Activated CD8-positive, alpha-beta memory T cell treated with anti-CD3 and anti-CD28 coated beads, Interleukin-2, amount 10 ng/mL, durations not matched to agents 7 days and 5 days (primary cell): Measurements from ENCODE around the gene GBP3. TPM values are rescaled to one million over a fixed set of nuclear protein-coding genes. Genes with fewer than 3 reads are reported as not detected.
"Not testable (repeated sequence)": the region's sequence is repeated elsewhere in the genome, so short reads cannot be mapped to it uniquely, and the experiment has no call there.

Experiments used
- ATAC-seq: fragments of 150-1000 bp; cut with Tn5 transposase; one replicate; pipeline ENCODE4 v1.10.0; 2021; ENCODE audit warnings: moderate library complexity
- CTCF ChIA-PET: fragments of 350-600 bp; sonication (Branson Sonifier 250); formaldehyde crosslinking; loops from one replicate; lab custom pipeline; 2021; ENCODE audit warnings: antibody characterized with exemption; lab: Charles Lee
- DNase-seq: peaks from one replicate; pipeline ENCODE4 v3.0.0-alpha.2; 2020
- H3K27ac Mint-ChIP-seq: one replicate; pipeline ENCODE4 v1.8.0; 2021; ENCODE audit warnings: mild to moderate bottlenecking, mixed read lengths
- H3K27me3 Mint-ChIP-seq: one replicate; pipeline ENCODE4 v1.8.0; 2021; ENCODE audit warnings: mixed read lengths
- H3K36me3 Mint-ChIP-seq: one replicate; pipeline ENCODE4 v1.8.0; 2021; ENCODE audit warnings: mild to moderate bottlenecking, mixed read lengths
- H3K4me1 Mint-ChIP-seq: one replicate; pipeline ENCODE4 v1.8.0; 2021; ENCODE audit warnings: mixed read lengths
- H3K4me3 Mint-ChIP-seq: one replicate; pipeline ENCODE4 v1.8.0; 2021; ENCODE audit warnings: mild to moderate bottlenecking, moderate library complexity, mixed read lengths
- H3K9me3 Mint-ChIP-seq: one replicate; pipeline ENCODE4 v1.8.0; 2022; ENCODE audit warnings: low read depth, mixed read lengths
- total RNA-seq, 2 experiments: library from RNA; stranded (reverse); gene quantifications; one replicate each; pipeline ENCODE4 v1.2.3, GENCODE V29; 2021

Gene GBP3
- total RNA-seq, 2 experiments from 2014 or later: 32.0 to 38.6 TPM

DNA sequence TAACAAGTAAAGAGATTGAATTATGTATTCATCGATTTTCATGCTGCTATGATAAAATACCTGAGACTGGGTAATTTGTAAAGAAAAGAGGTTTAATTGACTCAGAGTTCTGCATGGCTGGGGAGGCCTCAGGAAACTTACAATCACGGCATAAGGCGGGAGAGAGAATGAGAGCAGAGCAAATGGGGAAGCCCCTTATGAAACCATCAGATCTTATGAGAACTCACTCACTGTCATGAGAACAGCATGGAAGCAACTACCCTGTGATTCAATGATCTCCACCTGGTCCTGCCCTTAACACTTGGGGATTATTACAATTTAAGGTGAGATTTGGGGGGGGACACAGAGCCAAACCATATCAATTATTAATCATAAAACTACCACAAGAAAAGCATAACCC is 3.3 kb upstream of the GBP3 start:
- peaks cover 42% of the 10 kb centered on the region for H3K36me3 Mint-ChIP-seq
- H3K27me3 Mint-ChIP-seq: no peaks in the 10 kb centered on the region
- CTCF ChIA-PET: no interaction called here
- DNase-seq (no peak), ATAC-seq (no peak)
- H3K4me1 Mint-ChIP-seq: peaks cover 26% of the 10 kb centered on the region
- no peak overlapping the region for H3K27ac Mint-ChIP-seq
- no peak overlapping the region for H3K4me3 Mint-ChIP-seq
- peaks cover 14% of the 10 kb centered on the region for H3K9me3 Mint-ChIP-seq

DNA sequence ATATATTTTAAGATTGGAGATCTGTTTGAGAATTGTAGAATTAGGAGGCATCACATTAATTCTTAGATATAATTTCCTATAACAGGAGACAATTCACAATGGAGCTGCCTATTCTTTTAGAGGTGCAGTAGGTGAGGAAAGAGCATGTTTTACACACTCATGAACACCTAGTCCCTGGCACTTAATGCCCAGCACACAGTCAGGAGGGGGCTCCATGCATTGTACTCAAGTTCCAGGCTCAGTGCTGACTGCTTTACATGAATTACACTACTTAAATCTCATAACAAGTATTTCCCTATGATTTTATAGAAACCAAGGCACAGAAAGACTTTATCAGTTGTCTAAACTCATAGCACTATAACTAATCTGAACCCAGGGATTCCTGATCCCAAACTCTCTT is 360 bp upstream of the GBP3 start:
- Mint-ChIP-seq H3K9me3 (peaks cover 9% of the 10 kb centered on the region), H3K36me3 (peaks cover 57% of the 10 kb centered on the region), H3K4me1 (peaks cover 38% of the 10 kb centered on the region), H3K27me3 (no peaks in the 10 kb centered on the region), H3K4me3 (peak overlapping the region; percentile 87), H3K27ac (peak overlapping the region; percentile 85)
- CTCF ChIA-PET: interaction anchor here (0.8 to 2.6 kb wide), 7 partner anchors 14 to 431 kb away, joined by 3 to 10 read pairs (median 7); partner anchors contain the start of gene GBP1
- ATAC-seq (peak; percentile 20), DNase-seq (no peak)

DNA sequence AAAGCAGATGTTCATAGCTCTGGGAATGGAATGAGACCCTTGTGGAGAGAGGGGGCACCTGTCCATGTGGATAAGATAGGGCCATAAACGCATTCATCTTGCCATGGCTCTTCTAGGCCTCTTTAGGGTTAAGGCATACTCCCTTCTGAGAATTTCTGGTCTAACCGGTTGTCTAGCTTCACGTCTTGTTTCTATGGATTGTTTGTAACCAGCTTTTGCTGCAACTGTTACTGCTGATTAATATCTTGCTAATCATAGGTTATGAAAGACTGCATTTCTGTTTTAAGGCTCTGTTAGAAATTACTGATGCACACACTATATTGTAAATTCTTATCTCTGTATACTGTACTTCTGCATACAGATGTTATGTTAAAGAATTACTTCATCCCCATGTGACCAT is 4.3 kb downstream of the GBP3 start:
- H3K27me3 Mint-ChIP-seq, ATAC-seq, DNase-seq, H3K4me3 Mint-ChIP-seq, H3K9me3 Mint-ChIP-seq, CTCF ChIA-PET, H3K27ac Mint-ChIP-seq: not testable (repeated sequence)
- peaks cover 82% of the 10 kb centered on the region for H3K36me3 Mint-ChIP-seq
- H3K4me1 Mint-ChIP-seq: peaks cover 49% of the 10 kb centered on the region

DNA sequence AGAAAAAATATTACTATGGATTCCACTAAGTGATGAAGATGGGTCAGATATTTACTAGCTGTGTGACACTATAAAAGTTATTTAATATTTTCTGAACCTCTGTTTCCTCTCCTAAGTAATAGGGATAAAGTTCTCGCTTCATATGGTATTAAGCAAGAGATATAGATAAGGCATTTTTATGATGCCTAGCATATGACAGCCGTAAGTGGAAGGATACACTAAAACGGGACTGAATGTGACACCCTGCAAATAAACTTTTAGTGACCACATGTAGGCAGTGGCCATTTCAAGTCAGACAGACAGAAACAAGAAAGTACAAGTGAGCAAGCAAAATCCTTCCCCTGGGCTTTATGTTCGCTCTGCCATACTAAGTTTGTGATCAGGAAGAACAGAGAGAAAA is 14.2 kb downstream of the GBP3 start:
- Mint-ChIP-seq H3K27me3 (no peaks in the 10 kb centered on the region), H3K27ac (no peak overlapping the region), H3K36me3 (peaks cover 82% of the 10 kb centered on the region), H3K9me3 (peaks cover 6% of the 10 kb centered on the region), H3K4me1 (peaks cover 7% of the 10 kb centered on the region), H3K4me3 (no peak overlapping the region)
- CTCF ChIA-PET: interaction anchor here (1.4 to 2.1 kb wide), 2 partner anchors 13 to 350 kb away, joined by 4 to 7 read pairs; partner anchors contain the start of gene GBP3
- no peak for ATAC-seq
- no peak for DNase-seq

DNA sequence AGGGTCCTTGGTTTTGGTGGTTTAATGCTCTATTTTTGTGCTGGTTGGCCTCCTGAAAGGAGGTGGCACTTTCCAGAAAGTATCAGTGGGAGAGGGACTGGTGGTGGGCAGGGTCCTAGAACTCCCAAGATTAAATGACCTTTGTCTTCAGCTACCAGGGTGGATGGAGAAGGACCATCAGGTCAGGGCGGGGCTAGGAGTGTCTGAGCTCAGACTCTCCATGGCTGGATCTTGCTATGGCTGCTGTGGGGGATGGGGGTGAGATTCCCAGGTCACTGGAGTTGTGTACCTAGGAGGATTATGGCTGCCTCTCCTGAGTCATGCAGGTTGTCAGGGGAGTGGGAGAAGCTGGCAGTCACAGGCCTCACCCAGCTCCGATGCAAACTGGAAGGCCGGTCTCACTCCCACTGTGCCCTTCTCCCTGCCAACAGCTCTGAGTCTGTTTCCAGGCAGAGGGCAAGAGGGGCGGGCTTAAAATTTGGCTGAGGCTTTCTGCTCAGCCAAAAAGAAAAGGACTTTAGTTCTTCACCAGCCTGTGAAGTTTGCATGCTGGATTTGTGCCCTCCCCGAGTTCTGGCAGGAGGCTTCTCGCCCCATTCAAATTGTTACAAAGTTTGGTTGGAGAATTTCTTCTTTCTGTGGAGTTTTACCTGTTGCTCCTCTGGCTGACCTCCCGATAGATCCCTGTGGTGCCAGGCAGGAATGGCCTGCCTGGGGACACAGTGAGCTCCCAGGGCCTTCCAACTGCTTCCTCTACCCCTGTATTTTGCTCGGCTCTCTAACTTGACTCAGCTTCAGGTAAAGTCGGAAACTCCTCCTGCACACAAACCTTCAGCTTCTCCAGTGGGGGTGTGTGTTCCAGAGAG is 17.1 kb downstream of the GBP3 start:
- Mint-ChIP-seq H3K4me1 (peaks cover 29% of the 10 kb centered on the region), H3K27me3 (no peaks in the 10 kb centered on the region), H3K9me3 (peaks cover 6% of the 10 kb centered on the region), H3K27ac (no peak overlapping the region), H3K4me3 (no peak overlapping the region), H3K36me3 (peaks cover 67% of the 10 kb centered on the region)
- CTCF ChIA-PET: interaction anchor here (1.0 kb wide), 1 partner anchor 451 kb away, joined by 3 read pairs; no protein-coding TSS in a partner anchor
- no peak for DNase-seq
- no peak for ATAC-seq

DNA sequence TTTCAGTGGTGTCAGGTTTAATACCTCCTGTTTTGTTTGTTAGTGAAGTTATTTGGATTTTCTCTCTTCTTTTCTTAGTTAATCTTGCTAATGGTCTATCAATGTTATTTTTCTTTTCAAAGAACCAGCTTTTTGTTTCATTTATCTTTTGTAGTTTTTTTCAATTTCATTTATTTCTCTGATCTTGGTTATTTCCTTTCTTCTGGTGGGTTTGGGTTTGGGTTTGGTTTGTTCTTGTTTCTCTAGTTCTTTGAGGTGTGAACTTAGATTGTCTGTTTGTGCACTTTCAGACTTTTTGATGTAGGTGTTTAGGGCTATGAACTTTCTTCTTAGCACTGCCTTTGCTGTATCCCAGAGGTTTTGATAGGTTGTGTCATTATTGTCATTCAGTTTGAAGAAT is 20.5 kb downstream of the GBP3 start:
- not testable (repeated sequence) for H3K27me3 Mint-ChIP-seq, DNase-seq, H3K4me3 Mint-ChIP-seq, H3K9me3 Mint-ChIP-seq, H3K27ac Mint-ChIP-seq, ATAC-seq
- Mint-ChIP-seq H3K36me3 (peaks cover 40% of the 10 kb centered on the region), H3K4me1 (peaks cover 32% of the 10 kb centered on the region)
- CTCF ChIA-PET: interaction anchor here (0.9 to 2.3 kb wide), 5 partner anchors 19 to 454 kb away, joined by 3 to 5 read pairs (median 3); no protein-coding TSS in a partner anchor

DNA sequence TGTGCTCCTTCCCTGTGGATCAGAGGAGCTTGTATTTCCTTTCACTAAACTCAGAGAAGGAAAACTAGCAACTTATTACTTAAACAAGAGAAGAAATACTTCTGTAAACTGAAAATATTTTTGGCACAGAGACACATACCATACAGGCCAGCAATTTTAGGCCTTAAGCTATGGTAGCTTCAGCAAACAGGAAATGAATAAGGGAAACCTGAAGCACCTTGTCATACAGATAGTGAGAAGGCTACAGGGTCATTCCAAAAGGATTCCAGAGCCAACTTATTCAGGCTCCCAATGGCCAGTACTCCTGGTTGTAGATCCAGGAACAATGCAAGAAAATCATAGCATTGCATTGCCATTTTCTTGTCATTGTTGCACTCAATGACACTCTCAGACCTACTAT is 21.2 kb downstream of the GBP3 start:
- no peak for DNase-seq

DNA sequence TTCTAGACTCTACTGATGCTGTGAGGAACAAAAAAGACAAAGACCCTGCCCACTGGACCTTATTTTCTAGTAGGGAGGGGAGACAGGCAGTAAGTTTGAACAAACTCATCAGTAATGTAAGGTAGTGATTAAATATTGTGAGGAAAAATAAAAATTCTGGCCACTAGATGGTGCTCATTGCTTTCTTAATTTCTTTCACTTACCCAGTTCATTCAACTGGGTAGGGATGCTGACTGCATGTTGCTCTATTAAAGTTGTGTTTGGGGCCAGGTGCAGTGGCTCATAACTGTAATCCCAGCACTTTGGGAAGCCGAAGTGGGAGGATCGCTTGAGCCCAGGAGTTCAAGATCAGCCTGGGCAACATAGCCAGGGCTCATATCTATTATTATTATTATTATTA is 23.9 kb downstream of the GBP3 start:
- peak; percentile 94 for ATAC-seq
- Mint-ChIP-seq H3K4me1 (peaks cover 29% of the 10 kb centered on the region), H3K9me3 (no peaks in the 10 kb centered on the region), H3K27me3 (no peaks in the 10 kb centered on the region), H3K27ac (no peak overlapping the region), H3K36me3 (peaks cover 10% of the 10 kb centered on the region), H3K4me3 (no peak overlapping the region)
- DNase-seq: peak; percentile 50
- CTCF ChIA-PET: interaction anchor here (1.1 to 3.2 kb wide), 8 partner anchors 15 to 458 kb away, joined by 3 to 13 read pairs (median 7); no protein-coding TSS in a partner anchor

More for the DNA sequence above, 21.2 kb downstream of the GBP3 start:
- Mint-ChIP-seq H3K9me3 (peaks cover 6% of the 10 kb centered on the region), H3K36me3 (peaks cover 36% of the 10 kb centered on the region), H3K4me1 (peaks cover 32% of the 10 kb centered on the region), H3K27me3 (no peaks in the 10 kb centered on the region), H3K4me3 (no peak overlapping the region), H3K27ac (peak overlapping the region; percentile 13)
- ATAC-seq: no peak
- CTCF ChIA-PET: interaction anchor here (0.9 to 2.3 kb wide), 5 partner anchors 18 to 454 kb away, joined by 3 to 5 read pairs (median 3); no protein-coding TSS in a partner anchor

DNA sequence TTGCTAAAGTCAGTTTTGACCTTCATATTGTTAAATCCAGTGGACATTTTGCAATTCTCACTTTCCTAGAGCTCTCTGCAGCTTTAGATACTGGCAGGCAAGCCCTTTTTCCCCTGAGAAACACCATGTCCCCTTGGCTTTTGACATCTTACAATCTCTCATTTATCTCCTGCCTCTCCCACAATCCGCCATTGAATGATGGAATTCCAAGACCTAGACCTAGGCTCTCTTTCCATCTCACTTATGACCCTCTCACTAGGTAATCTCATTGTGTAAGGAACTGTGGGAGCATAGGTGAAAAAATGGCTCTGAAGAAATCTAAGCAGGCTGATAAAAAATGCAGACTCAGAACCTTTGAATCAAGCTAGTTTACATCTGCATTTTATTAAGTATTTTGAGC is 32.2 kb downstream of the GBP3 start:
- CTCF ChIA-PET: interaction anchor here (1.7 kb wide), 1 partner anchor 17 kb away, joined by 11 read pairs; no protein-coding TSS in a partner anchor
- Mint-ChIP-seq H3K36me3 (peaks cover 47% of the 10 kb centered on the region), H3K9me3 (no peaks in the 10 kb centered on the region), H3K4me3 (peak overlapping the region; percentile 12), H3K27me3 (no peaks in the 10 kb centered on the region), H3K27ac (peak overlapping the region; percentile 61), H3K4me1 (peaks cover 46% of the 10 kb centered on the region)
- ATAC-seq (no peak), DNase-seq (no peak)

DNA sequence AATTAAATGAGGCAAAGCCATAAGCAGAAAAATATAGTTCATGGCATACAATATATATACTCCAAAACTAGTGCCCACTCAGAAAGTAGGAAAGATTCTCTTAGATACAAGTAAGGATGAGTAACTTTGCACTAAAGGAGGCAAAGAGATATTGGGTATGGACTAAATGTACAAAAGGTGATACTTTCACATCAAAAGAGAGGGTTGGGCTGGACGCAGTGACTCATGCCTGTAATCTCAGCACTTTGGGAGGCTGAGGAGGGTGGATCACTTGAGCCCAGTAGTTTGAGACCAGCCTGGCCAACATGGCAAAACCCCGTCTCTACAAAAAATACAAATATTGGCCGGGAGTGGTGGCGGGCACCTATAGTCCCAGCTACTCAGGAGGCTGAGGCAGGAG is 37.0 kb downstream of the GBP3 start:
- peaks cover 82% of the 10 kb centered on the region for H3K4me1 Mint-ChIP-seq
- DNase-seq: no peak
- H3K27ac Mint-ChIP-seq: peak overlapping the region; percentile 79
- peak; percentile 38 for ATAC-seq
- CTCF ChIA-PET: interaction anchor here (0.9 to 3.0 kb wide), 3 partner anchors 15 to 373 kb away, joined by 3 to 15 read pairs (median 8); partner anchors contain the start of gene GBP5
- H3K27me3 Mint-ChIP-seq: no peaks in the 10 kb centered on the region
- H3K36me3 Mint-ChIP-seq: peaks cover 86% of the 10 kb centered on the region
- H3K4me3 Mint-ChIP-seq: no peak overlapping the region
- H3K9me3 Mint-ChIP-seq: peaks cover 21% of the 10 kb centered on the region

DNA sequence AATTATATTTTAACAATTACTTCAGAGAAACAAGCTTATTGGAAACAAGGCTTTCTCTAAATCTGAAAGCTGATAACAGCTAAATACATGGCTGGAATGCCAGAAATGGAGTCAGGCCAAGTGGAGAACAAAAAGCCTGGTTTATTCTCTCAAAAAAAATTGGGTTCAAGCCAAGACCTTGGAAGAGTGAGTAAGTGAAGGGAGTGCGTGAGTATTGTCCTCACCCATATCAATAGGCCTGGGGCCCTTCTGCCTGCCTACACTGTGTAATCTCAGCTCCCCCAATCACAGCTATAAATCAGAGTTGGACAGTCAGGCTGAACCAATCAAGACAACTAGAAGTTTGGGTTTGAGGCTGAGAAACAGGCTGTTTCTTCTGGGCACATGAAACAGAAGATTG is 37.6 kb downstream of the GBP3 start:
- Mint-ChIP-seq H3K4me1 (peaks cover 80% of the 10 kb centered on the region), H3K4me3 (no peak overlapping the region), H3K36me3 (peaks cover 86% of the 10 kb centered on the region), H3K27ac (peak overlapping the region; percentile 79), H3K27me3 (no peaks in the 10 kb centered on the region), H3K9me3 (peaks cover 21% of the 10 kb centered on the region)
- ATAC-seq: no peak
- no peak for DNase-seq
- CTCF ChIA-PET: interaction anchor here (0.9 to 3.0 kb wide), 11 partner anchors 11 to 469 kb away, joined by 3 to 22 read pairs (median 8); partner anchors contain the start of genes GBP3, GBP4 and GBP5

DNA sequence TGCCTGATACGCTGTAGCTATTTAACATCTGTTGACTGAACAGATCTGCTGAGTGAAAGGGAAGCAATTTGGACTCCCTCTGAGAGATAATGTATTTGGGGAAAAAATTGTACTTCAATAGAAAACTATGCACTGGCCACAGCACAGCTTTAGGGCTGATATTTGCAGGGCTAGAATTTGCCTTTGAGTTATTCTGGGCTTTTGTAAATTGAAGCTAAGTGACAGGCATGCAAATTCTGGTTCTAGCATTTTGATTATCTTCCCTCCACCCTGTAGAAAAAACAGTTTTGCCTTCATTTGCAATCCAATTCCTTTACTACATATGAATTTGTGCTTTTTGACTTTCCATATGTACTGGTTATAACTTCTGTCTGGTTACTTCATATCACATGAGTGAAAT is 38.1 kb downstream of the GBP3 start:
- H3K27ac Mint-ChIP-seq: peak overlapping the region; percentile 79
- DNase-seq (no peak), ATAC-seq (no peak)
- no peak overlapping the region for H3K4me3 Mint-ChIP-seq
- H3K4me1 Mint-ChIP-seq: peaks cover 80% of the 10 kb centered on the region
- no peaks in the 10 kb centered on the region for H3K27me3 Mint-ChIP-seq
- CTCF ChIA-PET: interaction anchor here (0.6 to 3.0 kb wide), 17 partner anchors 10 to 469 kb away, joined by 3 to 22 read pairs (median 7); partner anchors contain the start of genes GBP3 and GBP4
- H3K36me3 Mint-ChIP-seq: peaks cover 86% of the 10 kb centered on the region
- H3K9me3 Mint-ChIP-seq: peaks cover 23% of the 10 kb centered on the region
